NOMO-1 (cell line): ENCODE measurements around the gene DPP6.
"Not testable (repeated sequence)": the region's sequence is repeated elsewhere in the genome, so short reads cannot be mapped to it uniquely, and the experiment has no call there.

Experiments
- DNase-seq, 2 experiments: peaks; one replicate each; lab custom pipeline; 2025; ENCODE audit not compliant: unreplicated experiment in 2 of 2; lab: John Stamatoyannopoulos, UW

DPP6 gene

GRCh38 chr7:154646126-154647013, 594.2 kb downstream of the DPP6 start:
- DNase-seq, result no peak

GRCh38 chr7:154647625-154648024, 595.4 kb downstream of the DPP6 start:
- no peak for DNase-seq

GRCh38 chr7:154649015-154649414, 596.8 kb downstream of the DPP6 start:
- DNase-seq, result no peak

- DNase-seq, result no peak
Measured at GRCh38 chr7:154649434-154649833, 597.2 kb downstream of the DPP6 start.

GRCh38 chr7:154650275-154650674, 598.1 kb downstream of the DPP6 start:
- DNase-seq, result no peak

GRCh38 chr7:154651501-154651900, 599.3 kb downstream of the DPP6 start:
- no peak for DNase-seq

GRCh38 chr7:154652564-154652963, 600.4 kb downstream of the DPP6 start:
- no peak for DNase-seq

GRCh38 chr7:154653281-154653680, 601.1 kb downstream of the DPP6 start:
- DNase-seq, result no peak

GRCh38 chr7:154656618-154657017, 604.4 kb downstream of the DPP6 start:
- DNase-seq, result no peak

GRCh38 chr7:154666768-154667167, 614.6 kb downstream of the DPP6 start:
- no peak for DNase-seq

- no peak for DNase-seq
Measured at GRCh38 chr7:154672659-154673415, 620.6 kb downstream of the DPP6 start.

- no peak for DNase-seq
Measured at GRCh38 chr7:154674191-154674590, 622.0 kb downstream of the DPP6 start.

GRCh38 chr7:154675560-154675959, 623.4 kb downstream of the DPP6 start:
- DNase-seq, result no peak

- DNase-seq, result not testable (repeated sequence)
Measured at GRCh38 chr7:154676033-154676421, 623.8 kb downstream of the DPP6 start.

GRCh38 chr7:154676422-154677073, 624.4 kb downstream of the DPP6 start:
- no peak for DNase-seq

- DNase-seq, result no peak
Measured at GRCh38 chr7:154677454-154677853, 625.3 kb downstream of the DPP6 start.

- not testable (repeated sequence) for DNase-seq
Measured at GRCh38 chr7:154678001-154678550, 625.9 kb downstream of the DPP6 start.

GRCh38 chr7:154679379-154680053, 627.3 kb downstream of the DPP6 start:
- DNase-seq, result no peak

GRCh38 chr7:154680894-154681659, 628.9 kb downstream of the DPP6 start:
- no peak for DNase-seq

GRCh38 chr7:154682003-154682402, 629.8 kb downstream of the DPP6 start:
- no peak for DNase-seq
